HCT116 (cell line): ENCODE results near the gene BRPF3. TPM values are rescaled to one million over a fixed set of nuclear protein-coding genes. Genes with fewer than 3 reads are reported as not detected.

Experiments
- ATAC-seq: fragments of 200-7000 bp; cut with Tn5 transposase; 2 replicates; pipeline ENCODE4 v1.9.1; 2020; ENCODE audit warnings: mild to moderate bottlenecking, moderate library complexity
- BruUV-seq: library from RNA; stranded (reverse); fragments of 400-500 nt; replicated peaks from 2 replicates; lab custom pipeline; 2021; lab: Mats Ljungman, UMichigan
- CTCF ChIA-PET: fragments of 300-600 bp; sonication (Branson Sonifier 250); formaldehyde crosslinking; loops from one replicate; lab custom pipeline; 2021; ENCODE audit warnings: antibody characterized with exemption; lab: Charles Lee
- POLR2A ChIA-PET: fragments of 300-600, 350-600 bp; sonication (Branson Sonifier 250); formaldehyde crosslinking; loops from one replicate; lab custom pipeline; 2021; ENCODE audit warnings: antibody characterized with exemption; lab: Charles Lee
- RAD21 ChIA-PET, 2 experiments: fragments of 300-600 bp; sonication (Branson Sonifier 250); formaldehyde crosslinking; loops; one replicate each; lab custom pipeline; 2023; ENCODE audit warnings: low total read pairs in 2 of 2; ENCODE audit not compliant: uncharacterized antibody in 2 of 2, unreplicated experiment in 2 of 2, low non-redundant PET in 1 of 2; lab: Charles Lee
- DNase-seq: peaks from one replicate; pipeline ENCODE4 v3.0.0-alpha.2; 2010; ENCODE audit warnings: low read depth, low spot score
- H2AFZ ChIP-seq: fragments of 200-600 bp; shearing (Covaris generic), sonication (generic); 2 replicates; pipeline ENCODE4 v1.6.1; 2017; ENCODE audit warnings: low read depth, mixed run types, mixed read lengths, antibody characterized with exemption, low read length; ENCODE audit not compliant: poor library complexity, severe bottlenecking
- H3K27ac ChIP-seq: 2 replicates; pipeline ENCODE4 v1.5.1; 2012; ENCODE audit warnings: low read depth, low read length
- H3K27me3 ChIP-seq: fragments of 200-600 bp; sonication (generic); 2 replicates; pipeline ENCODE4 v1.6.1; 2016; ENCODE audit warnings: mixed run types, low read length, mixed read lengths; ENCODE audit not compliant: insufficient read depth
- H3K36me3 ChIP-seq, 2 experiments: fragments of 200-500 bp in 1 of 2; fragments of 200-600 bp in 1 of 2; sonication (Bioruptor generic) in 1 of 2; sonication (generic) in 1 of 2; 2 replicates each; pipeline versions ENCODE4 v1.5.1 to v1.6.1; 2014 to 2016; ENCODE audit warnings: low read length in 2 of 2, inconsistent platforms in 1 of 2, mixed read lengths in 1 of 2, mixed run types in 1 of 2; ENCODE audit not compliant: insufficient read depth in 2 of 2, control insufficient read depth in 1 of 2
- H3K4me1 ChIP-seq, 2 experiments: fragments of 200-600 bp in 1 of 2; sonication (generic) in 1 of 2; 2 replicates each; pipeline versions ENCODE4 v1.5.1 to v1.6.1; 2012 to 2017; ENCODE audit warnings: low read length in 2 of 2, inconsistent platforms in 1 of 2, mild to moderate bottlenecking in 1 of 2, mixed read lengths in 1 of 2, mixed run types in 1 of 2, moderate library complexity in 1 of 2; ENCODE audit not compliant: insufficient read depth in 2 of 2, control insufficient read depth in 1 of 2
- H3K4me2 ChIP-seq: fragments of 200-600 bp; sonication (generic); 2 replicates; pipeline ENCODE4 v1.6.1; 2017; ENCODE audit warnings: mixed run types, low read length, mixed read lengths
- H3K4me3 ChIP-seq, 2 experiments: fragments of 200-600 bp in 1 of 2; sonication (generic) in 1 of 2; replicated peaks in 1 of 2; 2 replicates each; pipeline ENCODE4 v1.5.1; 2011 to 2016; ENCODE audit warnings: low read length in 2 of 2, control low read depth in 1 of 2, low read depth in 1 of 2, mild to moderate bottlenecking in 1 of 2, mixed read lengths in 1 of 2, mixed run types in 1 of 2
- H3K79me2 ChIP-seq: fragments of 200-600 bp; sonication (generic); 2 replicates; pipeline ENCODE4 v1.6.1; 2017; ENCODE audit warnings: mild to moderate bottlenecking, mixed run types, low read length, moderate library complexity, mixed read lengths; ENCODE audit not compliant: insufficient read depth
- H3K9ac ChIP-seq: fragments of 200-600 bp; sonication (generic); 2 replicates; pipeline ENCODE4 v1.6.1; 2016; ENCODE audit warnings: low read length, mixed read lengths
- H3K9me2 ChIP-seq: fragments of 200-600 bp; sonication (generic), shearing (Covaris generic); 2 replicates; pipeline ENCODE4 v1.6.1; 2017; ENCODE audit warnings: mixed run types, mild to moderate bottlenecking, moderate library complexity; ENCODE audit not compliant: insufficient read depth
- H3K9me3 ChIP-seq, 2 experiments: fragments of 200-500 bp in 1 of 2; fragments of 200-600 bp in 1 of 2; sonication (Bioruptor generic) in 1 of 2; sonication (generic) in 1 of 2; 2 replicates each; pipeline ENCODE4 v1.6.1; 2014 to 2017; ENCODE audit warnings: low read length in 2 of 2, mixed read lengths in 2 of 2, inconsistent platforms in 1 of 2, low read depth in 1 of 2, mild to moderate bottlenecking in 1 of 2, mixed run types in 1 of 2, moderate library complexity in 1 of 2; ENCODE audit not compliant: control insufficient read depth in 1 of 2, insufficient read depth in 1 of 2
- H4K20me1 ChIP-seq: fragments of 200-600 bp; sonication (generic), shearing (Covaris generic); 2 replicates; pipeline ENCODE4 v1.6.1; 2017; ENCODE audit warnings: mixed run types, mild to moderate bottlenecking, moderate library complexity; ENCODE audit not compliant: insufficient read depth
- ATF3 ChIP-seq: IDR thresholded peaks from 2 replicates; pipeline ENCODE4 v1.6.1; 2012
- CBX3 ChIP-seq: IDR thresholded peaks from 2 replicates; pipeline ENCODE4 v1.6.1; 2012; ENCODE audit warnings: low read depth
- CEBPB ChIP-seq: IDR thresholded peaks from 2 replicates; pipeline ENCODE4 v1.6.1; 2012; ENCODE audit warnings: low read depth
- EGR1 ChIP-seq: IDR thresholded peaks from 2 replicates; pipeline ENCODE4 v1.6.1; 2012; ENCODE audit warnings: low read depth
- EZH2phosphoT487 ChIP-seq: fragments of 200-600 bp; IDR thresholded peaks from 2 replicates; pipeline ENCODE4 v1.6.1; 2018; ENCODE audit warnings: antibody characterized with exemption, borderline replicate concordance
- FOSL1 ChIP-seq: IDR thresholded peaks from 2 replicates; pipeline ENCODE4 v1.6.1; 2012; ENCODE audit warnings: low read depth
- JUND ChIP-seq: IDR thresholded peaks from 2 replicates; pipeline ENCODE4 v1.6.1; 2012
- MAX ChIP-seq: IDR thresholded peaks from 2 replicates; pipeline ENCODE4 v1.6.1; 2012
- RAD21 ChIP-seq: IDR thresholded peaks from 2 replicates; pipeline ENCODE4 v1.6.1; 2012; ENCODE audit warnings: low read depth, mild to moderate bottlenecking
- REST ChIP-seq: IDR thresholded peaks from 2 replicates; pipeline ENCODE4 v1.6.1; 2012; ENCODE audit warnings: low read depth
- SIN3A ChIP-seq: IDR thresholded peaks from 2 replicates; pipeline ENCODE4 v1.6.1; 2012; ENCODE audit warnings: low read depth
- SP1 ChIP-seq: IDR thresholded peaks from 2 replicates; pipeline ENCODE4 v1.6.1; 2012; ENCODE audit warnings: low read depth
- SRF ChIP-seq: IDR thresholded peaks from 2 replicates; pipeline ENCODE4 v1.6.1; 2012; ENCODE audit warnings: low read depth
- TCF7L2 ChIP-seq: IDR thresholded peaks from 2 replicates; pipeline ENCODE4 v1.7.0; 2011; ENCODE audit warnings: borderline replicate concordance, inconsistent platforms; ENCODE audit not compliant: insufficient read depth, insufficient read length; ENCODE audit errors: extremely low read depth
- YY1 ChIP-seq: IDR thresholded peaks from 2 replicates; pipeline ENCODE4 v1.6.1; 2011; ENCODE audit warnings: low read length, low read depth, moderate library complexity, mild to moderate bottlenecking; ENCODE audit not compliant: insufficient replicate concordance; ENCODE audit errors: extremely low read depth
- ZFX ChIP-seq: fragments of 450-650 bp; IDR thresholded peaks from 2 replicates; pipeline ENCODE4 v1.6.1; 2017
- ZNF274 ChIP-seq: fragments of 200-500 bp; sonication (Bioruptor generic); IDR thresholded peaks from 2 replicates; pipeline ENCODE4 v1.6.1; 2014; ENCODE audit warnings: mild to moderate bottlenecking, low read depth, low read length, inconsistent platforms
- intact Hi-C: fragments of 100-400 bp; cut with micrococcal nuclease; formaldehyde crosslinking; loops from 2 replicates; pipeline ENCODE4 v1.10.0; 2022
- total RNA-seq: library from RNA; stranded (reverse); gene quantifications from one replicate; pipeline ENCODE4 v1.2.1, GENCODE V29; 2021; ENCODE audit not compliant: unreplicated experiment

BRPF3 gene
- total RNA-seq, 1 experiment from 2014 or later = 20.3 TPM

GRCh38 chr6:36195471-36196112, 952 bp upstream of the BRPF3 start (continued):
- TF ChIP-seq REST = no peak
- no peak for TF ChIP-seq CBX3

- H3K27ac ChIP-seq = peak overlapping the region; percentile 75
- peak overlapping the region; percentile 70 for H3K9ac ChIP-seq
- ATAC-seq (peak; percentile 94), DNase-seq (peak; percentile 91)
- BruUV-seq = no TSS peak
- H3K4me3 ChIP-seq = peak overlapping the region; percentile 53 to 70
- H3K36me3 ChIP-seq = peaks cover 13 to 21% of the 10 kb centered on the region in 2 experiments; a peak in 2 of 4 replicates
- no peaks in the 10 kb centered on the region for H3K9me2 ChIP-seq
- ChIA-PET POLR2A (interaction anchor here (0.7 kb wide), 1 partner anchor 67 kb away, joined by 4 read pairs; no protein-coding TSS in a partner anchor), RAD21 (interaction anchor here in 1 of 2 experiments (0.6 kb wide), 1 partner anchor 161 kb away, joined by 3 read pairs; no protein-coding TSS in a partner anchor), CTCF (no interaction called here)
- peaks cover 24% of the 10 kb centered on the region for H3K79me2 ChIP-seq
- intact Hi-C loops = loop anchor here (2.0 kb wide), 2 partner anchors 66 to 170 kb away; partner anchors contain the start of genes MAPK13 and MAPK14
- H3K4me2 ChIP-seq = peak overlapping the region; percentile 91
- no peak overlapping the region for H2AFZ ChIP-seq
- peaks cover 5 to 17% of the 10 kb centered on the region in 2 experiments; a peak in 3 of 4 replicates for H3K4me1 ChIP-seq
- H4K20me1 ChIP-seq = no peaks in the 10 kb centered on the region
- no peaks in the 10 kb centered on the region for H3K9me3 ChIP-seq
- H3K27me3 ChIP-seq = no peaks in the 10 kb centered on the region
- TF ChIP-seq TCF7L2 (no peak), ZNF274 (no peak), YY1 (peak; percentile 91), SRF (no peak), EZH2phosphoT487 (no peak), SIN3A (no peak), MAX (no peak), ATF3 (no peak), REST (no peak), ZFX (peak; percentile 63; the same call in 1 of the 2 replicates), CEBPB (no peak), SP1 (peak; percentile 93), JUND (no peak), RAD21 (no peak), EGR1 (peak; percentile 52; the same call in 1 of the 2 replicates), FOSL1 (no peak)
Measured at GRCh38 chr6:36196880-36197548, 470 bp downstream of the BRPF3 start.
